Activated CD8-positive, alpha-beta memory T cell treated with anti-CD3 and anti-CD28 coated beads, Interleukin-2, amount 50 U/mL, for 24 hours (primary cell): ENCODE results near the gene HELZ.
"Not testable (repeated sequence)": the region's sequence is repeated elsewhere in the genome, so short reads cannot be mapped to it uniquely, and the experiment has no call there.

Experiments
- DNase-seq: peaks from one replicate; pipeline ENCODE4 v3.0.0-alpha.2; 2020; ENCODE audit errors: extremely low read depth

Gene HELZ

DNA sequence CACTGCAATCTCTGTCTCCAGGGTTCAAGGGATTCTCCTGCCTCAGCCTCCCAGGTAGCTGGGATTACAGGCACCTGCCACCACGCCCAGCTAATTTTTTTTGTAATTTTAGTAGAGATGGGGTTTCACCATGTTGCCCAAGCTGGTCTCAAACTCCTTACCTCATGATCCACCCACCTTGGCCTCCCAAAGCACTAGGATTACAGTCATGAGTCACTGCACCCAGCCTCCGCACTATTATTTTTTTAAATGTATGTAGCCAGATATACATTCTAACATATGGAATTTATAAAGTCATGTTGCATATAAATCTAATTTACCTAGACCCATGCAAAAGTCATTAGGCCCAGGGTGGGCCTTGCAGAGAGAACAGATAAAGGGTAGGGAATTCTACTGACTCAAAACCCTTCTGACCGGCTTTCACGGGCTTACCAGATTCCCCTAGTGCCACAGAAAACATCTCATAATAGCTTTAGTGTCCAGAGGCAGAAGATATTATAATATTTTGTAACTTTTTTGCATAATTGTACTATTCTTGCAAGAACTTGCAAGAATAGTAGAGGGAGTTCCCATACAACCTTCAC, 20.5 kb upstream of the HELZ start:
- DNase-seq, result no peak

GRCh38 chr17:67262435-67263117, 17.6 kb upstream of the HELZ start:
- DNase-seq, result no peak

DNA sequence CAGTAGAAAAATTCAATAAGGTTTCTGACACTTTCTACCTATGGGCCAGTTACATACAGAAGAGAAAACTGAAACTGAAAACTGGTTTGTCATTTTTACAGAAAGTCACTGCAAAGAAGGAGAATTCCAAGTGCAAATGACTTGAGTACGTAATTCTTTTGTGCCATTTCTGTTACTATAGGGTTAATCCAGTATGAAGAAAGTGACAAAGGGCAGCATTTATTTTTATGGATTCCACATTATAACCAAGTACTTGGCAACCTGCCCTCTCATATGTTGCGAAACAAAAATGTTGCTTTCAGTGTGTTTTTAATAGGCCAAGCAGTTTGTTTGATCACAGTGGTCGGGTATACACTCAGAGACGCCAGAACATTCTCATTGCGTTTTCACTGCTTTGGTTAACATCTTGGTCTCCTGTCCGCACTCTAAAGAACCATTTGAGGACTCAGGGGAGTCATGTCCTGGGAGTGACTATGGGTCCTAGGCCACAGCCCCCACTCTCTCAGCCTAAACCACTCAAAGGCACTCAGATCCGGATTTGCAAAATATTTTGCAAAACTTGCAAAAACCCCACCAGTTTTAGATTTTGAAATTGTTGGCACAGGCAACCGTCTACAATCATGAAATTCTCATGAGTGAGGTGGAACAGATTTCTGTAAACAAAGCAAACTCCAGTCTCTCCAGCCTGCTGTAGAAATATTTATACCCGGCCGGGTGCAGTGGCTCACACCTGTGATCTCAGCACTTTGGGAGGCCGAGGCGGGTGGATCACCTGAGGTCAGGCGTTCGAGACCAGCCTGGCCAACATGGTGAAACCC, 15.4 kb upstream of the HELZ start:
- DNase-seq, result no peak

DNA sequence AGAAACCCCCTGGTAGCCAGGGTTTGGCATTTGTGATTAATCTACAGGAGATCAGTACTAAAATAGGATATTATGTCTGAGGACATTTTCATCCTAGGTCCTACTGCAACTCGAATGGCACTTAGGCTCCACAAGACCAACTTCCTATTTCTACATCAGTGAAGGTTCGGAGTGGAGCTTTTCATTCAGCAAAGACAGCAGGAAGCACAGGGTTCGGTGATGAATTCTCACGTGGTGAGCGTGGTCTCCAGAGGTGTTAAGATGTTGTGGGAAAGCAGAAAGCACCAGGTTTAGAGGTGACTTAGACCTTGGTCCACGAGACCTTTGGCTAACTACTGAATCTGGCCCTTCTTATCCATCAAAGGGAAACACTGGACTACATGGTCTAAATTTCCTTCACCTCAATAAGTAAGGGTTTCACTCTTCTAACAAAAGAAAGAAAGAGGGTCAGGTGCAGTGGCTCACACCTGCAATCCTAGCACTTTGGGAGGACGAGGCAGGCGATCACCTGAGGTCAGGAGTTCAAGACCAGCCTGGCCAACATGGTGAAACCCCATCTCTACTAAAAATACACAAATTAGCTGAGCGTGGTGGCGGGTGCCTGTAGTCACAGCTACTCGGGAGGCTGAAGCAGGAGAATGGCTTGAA, 13.9 kb upstream of the HELZ start:
- no peak for DNase-seq

DNA sequence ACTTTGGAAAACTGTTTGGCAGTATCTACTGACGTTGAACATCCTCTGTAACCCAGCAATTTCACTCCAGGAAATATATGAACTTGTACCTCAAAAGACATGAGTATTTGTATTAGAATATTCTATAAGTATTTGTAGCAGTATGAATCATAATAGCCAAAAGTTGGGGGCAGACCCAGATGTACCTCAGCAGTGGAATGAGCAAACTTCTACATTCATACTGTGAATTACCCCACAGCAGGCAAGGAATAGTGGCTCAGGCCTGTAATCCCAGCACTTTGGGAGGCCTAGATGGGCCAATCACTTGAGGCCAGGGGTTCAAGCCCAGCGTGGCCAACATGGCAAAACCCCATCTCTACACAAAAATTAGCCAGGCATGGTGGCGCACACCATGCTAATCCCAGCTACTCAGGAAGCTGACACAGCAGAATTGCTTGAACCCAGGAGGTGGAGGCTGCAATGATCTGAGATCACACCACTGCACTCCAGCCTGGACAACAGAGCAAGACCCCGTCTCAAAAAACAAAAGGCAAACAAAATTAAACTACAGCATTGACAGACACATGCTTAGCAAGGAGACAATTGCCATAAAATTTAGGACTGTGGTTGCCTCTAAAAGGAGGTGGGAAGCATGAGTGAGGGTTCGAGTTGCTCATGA, 11.2 kb upstream of the HELZ start:
- DNase-seq, result no peak

DNA sequence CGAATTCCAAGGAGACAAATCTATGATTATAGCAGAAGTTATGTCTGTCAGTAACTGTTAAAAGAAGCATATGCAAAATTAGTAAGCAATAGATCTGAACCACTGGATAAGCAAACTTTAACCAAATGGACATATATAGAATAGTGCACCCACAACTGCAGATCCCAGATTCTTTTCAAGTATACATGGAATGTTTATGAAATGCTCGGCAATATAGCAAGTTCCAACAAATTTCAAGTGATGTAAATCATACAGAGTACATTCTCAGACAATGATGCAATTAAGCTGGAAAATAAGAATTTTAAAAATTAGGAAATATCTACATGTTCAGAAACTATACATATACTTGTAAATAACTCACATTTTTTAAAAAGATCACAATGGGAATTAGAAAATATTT, 8.4 kb upstream of the HELZ start:
- no peak for DNase-seq

GRCh38 chr17:67251586-67251985, 6.6 kb upstream of the HELZ start:
- DNase-seq, result not testable (repeated sequence)

DNA sequence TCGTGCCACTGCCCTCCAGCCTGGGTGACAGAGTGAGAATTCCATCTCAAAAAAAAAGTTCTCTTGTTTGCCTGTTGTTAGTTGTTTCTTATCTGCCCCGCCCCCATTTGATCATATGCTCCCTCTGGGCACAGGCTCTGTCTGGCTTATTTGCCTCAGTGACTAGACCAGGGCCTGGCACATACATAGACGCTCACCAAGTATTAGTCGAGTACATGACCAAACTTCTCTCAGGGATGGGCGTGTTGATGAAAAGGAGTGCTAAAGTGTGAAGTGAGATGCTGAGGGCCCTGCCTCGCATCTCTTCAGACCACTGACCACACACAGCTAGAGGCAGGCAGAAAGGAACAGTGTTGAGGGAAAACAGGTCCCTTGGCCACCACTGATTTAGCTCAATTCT, 3.3 kb upstream of the HELZ start:
- DNase-seq, result no peak

- DNase-seq, result no peak
Observed at GRCh38 chr17:67247416-67247900, 2.5 kb upstream of the HELZ start.

DNA sequence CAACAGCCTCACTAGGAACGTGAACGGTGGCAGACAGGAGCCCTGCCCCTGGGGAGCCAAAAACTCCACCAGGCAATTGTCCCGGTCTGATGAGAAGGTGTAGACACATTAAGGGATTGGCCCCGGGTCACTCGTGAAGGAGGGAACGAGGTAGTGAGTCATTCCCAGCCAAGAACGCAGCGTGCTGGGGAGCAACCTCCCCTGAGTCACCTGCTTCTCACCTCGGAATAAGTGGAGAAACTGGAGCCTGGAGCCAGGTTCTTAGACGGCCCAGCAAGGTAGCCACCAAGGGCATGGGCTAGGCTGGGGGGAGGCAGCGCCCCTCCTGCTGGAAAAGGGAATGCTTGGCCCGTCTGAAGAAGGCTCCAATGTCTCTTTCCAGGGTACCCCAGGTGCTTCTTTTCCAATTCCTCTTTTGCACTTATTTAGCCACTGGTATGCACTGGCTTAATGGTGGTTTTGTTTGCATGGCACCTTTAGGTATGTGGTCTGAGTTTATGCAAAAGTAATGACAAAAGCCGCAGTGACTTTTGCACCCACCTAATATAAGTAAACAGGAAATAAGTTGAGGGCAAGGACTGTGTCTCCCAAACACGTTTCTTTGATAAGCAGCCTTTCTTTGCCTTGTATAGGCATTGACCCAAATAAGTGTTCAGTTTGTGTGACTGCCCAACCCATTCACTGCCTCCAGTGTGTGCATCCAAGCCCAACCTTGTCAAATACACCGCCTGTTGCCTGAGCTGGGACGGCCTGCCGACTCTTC, 1.8 kb upstream of the HELZ start:
- no peak for DNase-seq

DNA sequence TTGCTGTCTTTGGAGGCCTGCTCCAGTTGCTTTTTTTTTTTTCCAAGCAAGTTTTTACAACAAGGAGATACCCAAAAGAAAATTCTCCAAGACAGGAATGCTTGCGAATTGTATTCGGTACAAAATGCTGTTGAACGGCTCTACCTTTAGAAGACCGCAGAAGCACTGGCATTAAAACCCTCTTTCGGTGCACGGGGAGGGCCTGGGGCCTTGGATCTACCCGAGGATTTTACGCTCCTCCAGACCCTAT, 1.3 kb upstream of the HELZ start:
- no peak for DNase-seq

- DNase-seq, result no peak
Observed at GRCh38 chr17:67245694-67246402, 852 bp upstream of the HELZ start.

DNA sequence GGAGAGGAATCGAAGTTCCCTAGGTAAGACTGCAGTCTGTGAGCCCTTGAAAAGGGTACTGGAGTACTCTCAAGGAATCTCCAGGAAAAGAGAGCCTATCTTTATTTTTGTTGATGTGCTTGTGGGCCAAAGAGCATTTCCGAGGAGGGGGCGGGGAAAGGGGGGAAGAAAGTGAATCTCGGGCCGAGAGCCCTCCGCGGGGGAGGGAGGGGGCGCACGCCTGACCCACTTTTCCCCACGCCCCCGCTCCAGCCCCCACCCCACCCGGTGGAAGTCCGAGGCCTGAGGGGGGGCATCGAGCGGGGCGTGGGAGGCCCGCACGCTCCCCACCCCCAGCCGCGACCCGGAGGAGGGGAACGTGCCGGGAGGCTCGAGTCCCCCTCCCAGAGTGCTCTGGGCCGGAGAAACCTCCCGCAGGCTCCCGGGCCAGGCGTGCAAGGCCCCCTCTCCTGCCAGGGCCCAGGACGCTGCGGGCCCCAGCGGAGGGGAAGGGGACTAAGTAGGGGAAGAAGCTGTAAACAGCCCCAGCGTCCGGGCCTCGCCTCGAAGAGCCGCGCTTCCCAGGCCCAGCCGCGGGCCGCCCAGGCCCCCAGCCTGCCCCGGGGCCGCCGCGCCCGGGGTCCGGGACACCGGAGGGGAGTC, 444 bp downstream of the HELZ start:
- no peak for DNase-seq

DNA sequence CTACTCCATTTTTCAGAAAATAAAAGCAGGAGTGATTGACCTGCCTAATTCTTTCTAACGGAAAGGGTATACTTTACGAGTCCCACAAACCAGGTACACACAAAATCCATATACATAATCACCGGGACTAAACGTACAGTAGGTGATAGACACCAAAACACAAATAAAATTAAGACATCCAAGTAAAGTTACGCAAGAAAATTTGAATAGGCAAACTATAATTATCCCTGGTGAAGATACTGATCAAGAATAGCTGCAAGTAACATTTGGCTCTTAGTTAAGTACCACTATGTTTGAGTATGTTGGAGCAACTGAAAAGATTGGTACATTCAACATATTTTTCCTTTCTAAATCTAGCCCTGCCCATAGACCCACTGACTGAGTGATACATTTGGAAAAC, 1.7 kb downstream of the HELZ start:
- DNase-seq, result no peak

DNA sequence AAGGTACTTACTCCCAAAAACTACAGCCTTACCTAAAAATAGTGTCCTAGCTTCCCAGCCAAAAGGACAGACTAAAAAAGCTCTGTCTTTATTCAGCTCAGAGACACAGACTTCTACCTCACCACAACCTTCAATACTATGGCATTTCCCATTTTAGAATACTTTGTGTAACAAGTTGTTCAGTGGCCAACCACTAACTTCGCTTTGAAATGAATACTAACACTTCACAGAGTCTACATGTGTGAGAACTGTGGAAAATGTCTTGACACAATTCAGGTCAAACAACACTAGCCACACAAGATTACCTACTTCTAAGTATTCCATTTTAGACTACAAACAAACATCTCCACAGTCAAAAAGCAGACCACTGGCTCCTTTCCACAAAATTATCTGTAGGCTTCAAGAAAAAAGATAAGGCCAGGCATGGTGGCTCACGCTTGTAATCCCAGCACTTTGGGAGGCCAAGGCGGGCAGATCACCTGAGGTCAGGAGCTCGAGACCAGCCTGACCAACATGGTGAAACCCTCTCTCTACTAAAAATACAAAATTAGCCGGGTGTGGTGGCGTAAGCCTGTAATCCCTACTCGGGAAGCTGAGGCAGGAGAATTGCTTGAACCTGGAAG, 3.2 kb downstream of the HELZ start:
- no peak for DNase-seq

DNA sequence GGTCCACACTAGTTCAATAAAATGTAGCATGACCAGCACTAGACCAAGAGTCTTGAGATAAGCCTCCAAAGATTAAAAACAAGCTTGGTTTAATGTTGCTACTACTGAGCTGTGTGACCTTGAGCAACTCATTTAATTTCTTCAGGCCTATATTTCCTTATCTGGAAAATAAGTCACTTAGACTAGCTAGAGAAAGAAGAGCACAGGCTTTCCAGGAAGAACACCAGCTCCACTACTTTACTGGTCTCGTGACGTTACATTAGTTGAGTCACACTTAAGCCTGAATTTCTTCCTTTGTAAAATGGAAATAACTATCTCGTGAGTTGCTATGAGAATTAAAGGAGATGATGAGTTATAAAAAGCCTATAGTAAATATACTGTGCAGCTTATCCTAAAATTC, 5.4 kb downstream of the HELZ start:
- DNase-seq, result no peak

DNA sequence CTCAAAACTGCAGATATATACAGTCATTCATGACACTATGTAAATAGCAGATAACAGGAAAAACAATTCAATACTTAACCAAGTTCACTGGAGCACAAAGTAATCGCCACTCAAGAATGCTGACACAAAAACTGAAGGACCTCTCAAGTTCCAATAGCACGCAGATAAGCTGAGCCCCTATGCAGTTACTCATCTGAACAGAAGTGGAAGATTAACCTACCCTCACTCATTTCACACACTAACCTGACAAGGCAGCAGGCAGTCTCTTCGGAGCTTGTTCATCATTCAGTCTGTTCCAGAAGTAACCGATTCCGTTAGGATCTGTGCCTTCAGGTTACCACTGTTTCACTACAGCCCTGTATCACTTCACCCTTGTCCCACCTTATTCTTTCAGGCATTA, 6.0 kb downstream of the HELZ start:
- DNase-seq, result no peak

- no peak for DNase-seq
Observed at GRCh38 chr17:67232441-67232840, 12.6 kb downstream of the HELZ start.

- no peak for DNase-seq
Observed at GRCh38 chr17:67229109-67229955, 15.7 kb downstream of the HELZ start.
